Fibroblast of lung (primary cell): Measurements from ENCODE around the gene LGALS3BP. TPM values are rescaled to one million over a fixed set of nuclear protein-coding genes. Genes with fewer than 3 reads are reported as not detected.

Experiments
- DNase-seq, 2 donors: peaks; one replicate each; pipeline versions ENCODE4 v3.0.0 to v3.0.0-alpha.2; 2010; ENCODE audit warnings: low read depth in 2 of 2
- H2AFZ ChIP-seq: 2 replicates; pipeline ENCODE4 v1.5.1; 2012; ENCODE audit warnings: low read length, control low read depth, inconsistent platforms
- H3K27ac ChIP-seq: 2 replicates; pipeline ENCODE4 v1.5.1; 2011; ENCODE audit warnings: low read length, control low read depth; ENCODE audit not compliant: insufficient read depth
- H3K27me3 ChIP-seq: 2 replicates; pipeline ENCODE4 v1.5.1; 2011; ENCODE audit warnings: mild to moderate bottlenecking, low read length; ENCODE audit not compliant: control insufficient read depth, insufficient read depth
- H3K36me3 ChIP-seq: 2 replicates; pipeline ENCODE4 v1.5.1; 2011; ENCODE audit warnings: low read length; ENCODE audit not compliant: control insufficient read depth, insufficient read depth
- H3K4me1 ChIP-seq: 2 replicates; pipeline ENCODE4 v1.5.1; 2011; ENCODE audit warnings: low read length; ENCODE audit not compliant: control insufficient read depth, insufficient read depth; ENCODE audit errors: extremely low read depth
- H3K4me2 ChIP-seq: 2 replicates; pipeline ENCODE4 v1.5.1; 2011; ENCODE audit warnings: low read length, control low read depth; ENCODE audit not compliant: insufficient read depth; ENCODE audit errors: extremely low read depth
- H3K4me3 ChIP-seq, 4 experiments: fragments of 200-600 bp in 1 of 4; sonication (generic) in 1 of 4; replicated peaks in 1 of 4; 2 replicates each; pipeline ENCODE4 v1.5.1; 2011 to 2016; ENCODE audit warnings: low read length in 4 of 4, low read depth in 3 of 4, mild to moderate bottlenecking in 3 of 4, control low read depth in 2 of 4, inconsistent platforms in 1 of 4, mixed read lengths in 1 of 4; ENCODE audit not compliant: insufficient read depth in 1 of 4; ENCODE audit errors: control extremely low read depth in 1 of 4
- H3K79me2 ChIP-seq: 2 replicates; pipeline ENCODE4 v1.5.1; 2012; ENCODE audit warnings: mild to moderate bottlenecking, low read length, inconsistent platforms; ENCODE audit not compliant: control insufficient read depth, insufficient read depth
- H3K9ac ChIP-seq: 2 replicates; pipeline ENCODE4 v1.5.1; 2011; ENCODE audit warnings: mild to moderate bottlenecking, low read length, control low read depth; ENCODE audit not compliant: insufficient read depth
- H3K9me3 ChIP-seq: 2 replicates; pipeline ENCODE4 v1.5.1; 2012; ENCODE audit warnings: low read depth, low read length; ENCODE audit not compliant: control insufficient read depth, insufficient read depth
- H4K20me1 ChIP-seq: 2 replicates; pipeline ENCODE4 v1.5.1; 2011; ENCODE audit warnings: low read length; ENCODE audit not compliant: control insufficient read depth, insufficient read depth; ENCODE audit errors: extremely low read depth
- CTCF ChIP-seq, 2 donors: IDR thresholded peaks in 1 of 2; conservative IDR thresholded peaks in 1 of 2; 1 replicate in 1 of 2; 2 replicates in 1 of 2; pipeline ENCODE4 v1.5.1; 2011 to 2012; ENCODE audit warnings: low read length in 2 of 2, control low read depth in 1 of 2, inconsistent platforms in 1 of 2, low read depth in 1 of 2, mild to moderate bottlenecking in 1 of 2
- EZH2 ChIP-seq: IDR thresholded peaks from 2 replicates; pipeline ENCODE4 v1.5.1; 2012; ENCODE audit warnings: low read length, control low read depth, mild to moderate bottlenecking; ENCODE audit errors: missing control alignments
- polyA plus RNA-seq, 2 donors: library from polyadenylated mRNA; depleted of rRNA in 1 of 2; stranded (reverse) in 1 of 2; unstranded in 1 of 2; fragments of >200 nt; gene quantifications; 2 replicates each; pipeline ENCODE4 v1.2.1, GENCODE V29; 2011 to 2012; ENCODE audit warnings: missing spikeins in 1 of 2
- total RNA-seq: library from RNA; depleted of rRNA; stranded (reverse); fragments of >200 nt; gene quantifications from 2 replicates; pipeline ENCODE4 v1.2.1, GENCODE V29; 2014

LGALS3BP gene
- total and polyA plus RNA-seq, 2 donors (not counting 1 experiment from before 2014, with no cell fraction given), result 128 to 387 TPM

- no peak for TF ChIP-seq CTCF (conservative IDR thresholded peaks at IDR 0.05 in 1 of 2, IDR thresholded peaks at IDR 0.05 in 1 of 2; ENCODE audit: low read depth in 1 of 2, low read length in 2 of 2)
- TF ChIP-seq EZH2, result no peak
- Histone ChIP-seq H3K27ac (peak overlapping the region; percentile 52), H3K4me2 (peak overlapping the region; percentile 45), H4K20me1 (no peaks in the 10 kb centered on the region), H3K79me2 (peaks cover 16% of the 10 kb centered on the region), H3K9ac (no peak overlapping the region), H2AFZ (no peak overlapping the region), H3K36me3 (peaks cover 13% of the 10 kb centered on the region), H3K27me3 (no peaks in the 10 kb centered on the region), H3K4me3 (peak overlapping the region in 2 of 4 experiments; percentile 2 to 36), H3K9me3 (no peaks in the 10 kb centered on the region), H3K4me1 (peaks cover 29% of the 10 kb centered on the region)
- DNase-seq, result peak; percentile 75 to 92
These were observed 4.8 kb downstream of the LGALS3BP start for GRCh38 chr17:78974635-78975591.

- Histone ChIP-seq H3K27ac (no peak overlapping the region), H3K4me2 (no peak overlapping the region), H4K20me1 (no peaks in the 10 kb centered on the region), H3K79me2 (peaks cover 13% of the 10 kb centered on the region), H3K36me3 (peaks cover 13% of the 10 kb centered on the region), H3K4me1 (peaks cover 23% of the 10 kb centered on the region), H3K27me3 (no peaks in the 10 kb centered on the region), H3K4me3 (no peak overlapping the region), H2AFZ (no peak overlapping the region), H3K9me3 (no peaks in the 10 kb centered on the region), H3K9ac (no peak overlapping the region)
- no peak for TF ChIP-seq CTCF (conservative IDR thresholded peaks at IDR 0.05 in 1 of 2, IDR thresholded peaks at IDR 0.05 in 1 of 2; ENCODE audit: low read depth in 1 of 2, low read length in 2 of 2)
- no peak for TF ChIP-seq EZH2
- DNase-seq, result no peak
These were observed 5.8 kb downstream of the LGALS3BP start for GRCh38 chr17:78973792-78974520.

- Histone ChIP-seq H2AFZ (no peak overlapping the region), H3K9ac (no peak overlapping the region), H3K36me3 (peaks cover 14% of the 10 kb centered on the region), H3K4me1 (peaks cover 20% of the 10 kb centered on the region), H3K27me3 (no peaks in the 10 kb centered on the region), H3K4me2 (no peak overlapping the region), H3K79me2 (peaks cover 7% of the 10 kb centered on the region), H3K9me3 (no peaks in the 10 kb centered on the region), H3K4me3 (no peak overlapping the region), H4K20me1 (no peaks in the 10 kb centered on the region), H3K27ac (no peak overlapping the region)
- no peak for TF ChIP-seq EZH2
- TF ChIP-seq CTCF (conservative IDR thresholded peaks at IDR 0.05 in 1 of 2, IDR thresholded peaks at IDR 0.05 in 1 of 2; ENCODE audit: low read depth in 1 of 2, low read length in 2 of 2), result no peak
- no peak for DNase-seq
These were observed 6.5 kb downstream of the LGALS3BP start for GRCh38 chr17:78973196-78973595.
